Left ventricle myocardium inferior (tissue), 1 donor: ENCODE results near the gene HSDL2. TPM values are rescaled to one million over a fixed set of nuclear protein-coding genes. Genes with fewer than 3 reads are reported as not detected.
"Not testable (repeated sequence)": the region's sequence is repeated elsewhere in the genome, so short reads cannot be mapped to it uniquely, and the experiment has no call there.

ENCODE experiments used
- DNase-seq: peaks from one replicate; pipeline ENCODE4 v3.0.0-alpha.2; 2020
- H3K27ac ChIP-seq: fragments of 200-600 bp; replicated peaks from 2 replicates; pipeline ENCODE4 v1.8.0; 2021
- H3K27me3 ChIP-seq: fragments of 200-600 bp; 2 replicates; pipeline ENCODE4 v1.8.0; 2021; ENCODE audit warnings: low read depth
- H3K36me3 ChIP-seq: fragments of 200-600 bp; 2 replicates; pipeline ENCODE4 v1.8.0; 2021
- H3K4me1 ChIP-seq: fragments of 200-600 bp; 2 replicates; pipeline ENCODE4 v1.8.0; 2021
- H3K4me3 ChIP-seq: fragments of 200-600 bp; 2 replicates; pipeline ENCODE4 v1.8.0; 2021; ENCODE audit warnings: mild to moderate bottlenecking, moderate library complexity
- H3K9me3 ChIP-seq: fragments of 200-600 bp; replicated peaks from 2 replicates; pipeline ENCODE4 v1.8.0; 2021
- CTCF ChIP-seq: fragments of 200-600 bp; IDR thresholded peaks from 2 replicates; pipeline ENCODE4 v1.8.0; 2021; ENCODE audit warnings: antibody characterized with exemption, mild to moderate bottlenecking, borderline replicate concordance
- intact Hi-C: fragments of 100-400 bp; cut with micrococcal nuclease; formaldehyde crosslinking; loops from one replicate; pipeline ENCODE4 v1.11.0; 2022
- total RNA-seq: library from RNA; stranded (reverse); fragmentation: NEBNext Ultra II Directional; extraction: Animal tissue kit (Norgen Biotek cat#: 25700); gene quantifications from one replicate; pipeline ENCODE4 v1.2.1, GENCODE V29; 2021
- donor health status: DM: no; HTN: yes; CAD: no; lungs with severe emphysema.

HSDL2 gene
- total RNA-seq, 1 donor from 2014 or later: 234 TPM

DNA sequence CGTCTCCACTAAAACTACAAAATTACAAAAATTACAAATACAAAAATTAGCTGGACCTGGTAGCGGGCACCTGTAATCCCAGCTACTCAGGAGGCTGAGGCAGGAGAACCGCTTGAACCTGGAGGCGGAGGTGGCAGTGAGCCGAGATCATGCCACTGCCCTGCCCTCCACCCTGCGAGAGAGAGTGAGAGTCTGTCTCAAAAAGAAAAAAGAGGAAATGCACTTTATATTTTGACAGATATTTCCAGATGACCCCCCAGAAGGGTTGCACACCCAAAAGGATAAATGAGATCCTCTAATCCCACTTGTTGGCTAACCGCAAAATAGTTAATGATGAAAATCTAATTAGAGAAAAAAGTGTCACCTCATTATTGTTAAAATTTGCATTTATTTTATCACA, 2.2 kb downstream of the HSDL2 start:
- intact Hi-C loops: no loop called here

DNA sequence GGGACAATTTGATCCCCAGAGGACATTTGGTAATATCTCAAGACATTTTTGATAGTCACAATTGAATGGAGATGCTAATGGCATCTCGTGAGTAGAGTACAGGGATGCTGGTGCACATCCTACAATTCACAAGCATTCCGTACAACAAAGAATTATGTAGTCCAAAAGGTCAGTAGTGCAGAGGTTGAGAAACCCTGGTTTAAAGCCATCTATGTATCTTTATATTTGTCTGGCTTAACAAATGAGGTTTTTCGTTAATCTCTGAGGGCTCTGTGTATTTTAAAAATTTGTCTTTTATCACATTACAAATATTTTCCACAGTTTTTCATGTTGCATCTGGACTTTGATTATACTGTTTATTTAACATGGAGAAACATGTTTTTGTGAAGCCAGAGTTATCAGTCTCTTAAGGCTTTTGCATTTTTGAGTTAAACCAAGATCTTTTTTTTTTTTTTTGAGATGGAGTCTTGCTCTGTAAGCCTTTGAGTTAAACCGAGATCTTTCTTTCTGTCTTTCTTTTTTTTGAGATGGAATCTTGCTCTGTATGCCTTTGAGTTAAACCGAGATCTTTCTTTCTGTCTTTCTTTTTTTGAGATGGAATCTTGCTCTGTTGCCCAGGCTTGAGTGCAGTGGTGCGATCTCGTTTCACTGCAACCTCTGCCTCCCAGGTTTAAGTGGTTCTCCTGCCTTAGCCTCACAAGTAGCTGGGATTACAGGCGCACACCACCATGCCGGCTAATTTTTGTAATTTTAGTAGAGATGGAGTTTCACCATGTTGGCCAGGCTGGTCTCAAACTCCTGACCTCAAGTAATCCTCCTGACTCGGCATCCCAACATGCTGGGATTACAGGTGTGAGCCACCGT, 2.8 kb downstream of the HSDL2 start:
- Histone ChIP-seq H3K4me3 (peak overlapping the region; percentile 78), H3K27me3 (no peaks in the 10 kb centered on the region), H3K27ac (peak overlapping the region; percentile 26), H3K9me3 (no peaks in the 10 kb centered on the region), H3K4me1 (peaks cover 70% of the 10 kb centered on the region), H3K36me3 (peaks cover 6% of the 10 kb centered on the region)
- no peak for TF ChIP-seq CTCF
- no peak for DNase-seq
- intact Hi-C loops: no loop called here

More for the DNA sequence above, 2.2 kb downstream of the HSDL2 start:
- no peaks in the 10 kb centered on the region for H3K27me3 ChIP-seq
- H3K4me1 ChIP-seq: peaks cover 77% of the 10 kb centered on the region
- no peak for DNase-seq
- no peaks in the 10 kb centered on the region for H3K9me3 ChIP-seq
- H3K27ac ChIP-seq: peak overlapping the region; percentile 26
- no peak for TF ChIP-seq CTCF
- H3K36me3 ChIP-seq: peaks cover 6% of the 10 kb centered on the region
- H3K4me3 ChIP-seq: peak overlapping the region; percentile 78

DNA sequence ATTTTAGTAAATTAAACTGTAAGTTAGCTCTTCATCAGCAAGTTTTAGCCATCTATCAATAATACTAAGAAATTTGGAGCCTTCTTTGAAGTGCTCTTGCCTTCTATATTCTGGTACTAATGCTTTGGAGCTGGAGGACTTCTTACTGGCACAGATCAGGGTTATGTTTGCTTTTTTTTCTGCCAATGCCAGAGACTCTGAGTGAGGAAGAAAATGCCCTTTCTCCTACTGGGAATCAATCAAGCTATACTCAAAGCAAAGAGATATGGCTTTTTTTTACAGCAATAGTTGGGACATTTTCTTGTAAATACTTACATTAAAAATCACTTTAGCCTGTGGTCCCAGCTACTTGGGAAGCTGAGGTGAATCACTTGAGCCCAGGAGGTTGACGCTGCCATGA, 4.3 kb downstream of the HSDL2 start:
- Histone ChIP-seq H3K4me1 (peaks cover 55% of the 10 kb centered on the region), H3K9me3 (no peaks in the 10 kb centered on the region), H3K27me3 (no peaks in the 10 kb centered on the region), H3K36me3 (peaks cover 6% of the 10 kb centered on the region), H3K4me3 (peak overlapping the region; percentile 13), H3K27ac (peak overlapping the region; percentile 60)
- intact Hi-C loops: no loop called here
- TF ChIP-seq CTCF: no peak
- DNase-seq: no peak

DNA sequence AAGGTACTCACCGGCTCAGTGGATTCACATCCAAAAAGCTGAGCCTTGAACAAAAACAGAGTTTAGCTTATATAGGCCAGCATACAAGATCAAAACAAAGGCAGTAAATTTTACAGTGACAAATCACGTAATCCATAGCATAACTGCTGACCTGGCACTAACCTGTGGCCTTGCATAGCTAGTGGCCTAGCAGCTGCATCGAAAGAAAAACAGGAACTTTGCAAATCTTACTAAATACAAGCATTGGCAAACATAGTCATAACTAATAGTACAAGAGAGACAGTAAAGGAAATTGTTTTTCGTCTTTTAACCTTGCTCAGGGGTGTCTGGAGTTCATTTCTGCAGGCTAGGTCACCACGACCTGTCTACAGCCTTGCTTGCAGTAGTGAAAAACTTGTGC, 4.8 kb downstream of the HSDL2 start:
- H3K4me3 ChIP-seq: peak overlapping the region; percentile 13
- no peaks in the 10 kb centered on the region for H3K9me3 ChIP-seq
- DNase-seq: no peak
- peaks cover 52% of the 10 kb centered on the region for H3K4me1 ChIP-seq
- intact Hi-C loops: no loop called here
- peak overlapping the region; percentile 60 for H3K27ac ChIP-seq
- H3K36me3 ChIP-seq: peaks cover 6% of the 10 kb centered on the region
- no peaks in the 10 kb centered on the region for H3K27me3 ChIP-seq
- TF ChIP-seq CTCF: no peak

- intact Hi-C loops: no loop called here
- DNase-seq: no peak
- H3K4me1 ChIP-seq: peaks cover 40% of the 10 kb centered on the region
- H3K27ac ChIP-seq: no peak overlapping the region
- no peaks in the 10 kb centered on the region for H3K27me3 ChIP-seq
- TF ChIP-seq CTCF: no peak
- H3K9me3 ChIP-seq: no peaks in the 10 kb centered on the region
- no peak overlapping the region for H3K4me3 ChIP-seq
- H3K36me3 ChIP-seq: peaks cover 6% of the 10 kb centered on the region
Observed at GRCh38 chr9:112387115-112387514, 7.2 kb downstream of the HSDL2 start.

- H3K36me3 ChIP-seq, DNase-seq, intact Hi-C loops, H3K27me3 ChIP-seq, H3K27ac ChIP-seq, H3K9me3 ChIP-seq, H3K4me3 ChIP-seq: not testable (repeated sequence)
- H3K4me1 ChIP-seq: peaks cover 17% of the 10 kb centered on the region
Observed at GRCh38 chr9:112389897-112390296, 10.0 kb downstream of the HSDL2 start.

DNA sequence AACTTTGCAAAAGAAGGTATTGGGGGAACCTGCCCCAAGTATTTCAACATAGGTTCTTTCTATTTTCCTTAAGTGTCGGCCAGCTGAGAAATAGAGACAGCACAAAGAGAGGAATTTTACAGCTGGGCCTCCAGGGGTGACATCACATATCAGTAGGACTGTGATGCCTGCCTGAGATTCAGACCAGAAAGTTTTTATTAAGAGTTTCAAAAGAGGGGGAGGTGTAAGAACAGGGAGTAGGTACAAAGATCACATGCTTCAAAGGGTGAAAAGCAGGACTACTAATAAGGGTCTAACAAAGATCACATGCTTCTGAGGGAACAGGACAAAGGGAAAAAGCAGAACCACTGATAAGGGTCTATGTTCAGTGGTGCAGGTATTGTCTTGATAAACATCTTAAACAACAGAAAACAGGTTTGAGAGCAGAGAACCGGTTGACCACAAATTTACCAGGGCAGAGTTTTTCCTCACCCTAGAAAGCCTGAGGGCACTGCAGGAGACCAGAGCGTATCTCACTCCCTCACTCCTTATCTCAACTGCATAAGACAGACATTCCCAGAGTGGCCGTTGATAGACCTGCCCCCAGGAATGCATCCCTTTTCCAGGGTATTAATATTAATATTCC, 12.1 kb downstream of the HSDL2 start:
- H3K27ac ChIP-seq, DNase-seq, H3K9me3 ChIP-seq, intact Hi-C loops, H3K27me3 ChIP-seq, H3K4me3 ChIP-seq: not testable (repeated sequence)
- Histone ChIP-seq H3K4me1 (peaks cover 13% of the 10 kb centered on the region), H3K36me3 (peaks cover 15% of the 10 kb centered on the region)

DNA sequence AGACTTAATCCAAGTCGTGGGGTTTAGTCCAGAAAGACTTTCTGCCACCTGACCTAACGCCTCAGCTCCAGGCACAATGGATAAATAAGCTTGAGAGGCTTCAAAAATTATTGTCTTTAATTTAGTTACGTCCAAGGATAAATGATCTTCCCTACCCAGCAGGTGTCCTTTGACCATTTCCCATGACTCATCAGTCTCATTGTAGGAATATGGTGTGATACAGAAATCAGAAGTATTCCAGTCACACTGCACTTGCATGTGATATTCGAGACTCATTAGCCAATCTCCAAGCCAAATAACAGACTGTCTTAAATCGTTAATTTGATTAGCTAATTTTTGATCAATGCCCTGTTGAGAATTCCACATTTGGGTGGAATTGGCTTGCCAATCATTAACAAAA, 13.2 kb downstream of the HSDL2 start:
- H3K27me3 ChIP-seq, intact Hi-C loops, H3K4me3 ChIP-seq, DNase-seq, H3K9me3 ChIP-seq, H3K27ac ChIP-seq: not testable (repeated sequence)
- peaks cover 16% of the 10 kb centered on the region for H3K36me3 ChIP-seq
- peaks cover 13% of the 10 kb centered on the region for H3K4me1 ChIP-seq
